NCI-H128 (cell line): ENCODE results near the gene NOTCH3.
A peak's percentile ranks its signal among the peaks of the same experiment; 100 is the strongest.

Experiments
- DNase-seq: peaks from one replicate; lab custom pipeline; 2025; ENCODE audit not compliant: unreplicated experiment; lab: John Stamatoyannopoulos, UW

Gene NOTCH3

DNA sequence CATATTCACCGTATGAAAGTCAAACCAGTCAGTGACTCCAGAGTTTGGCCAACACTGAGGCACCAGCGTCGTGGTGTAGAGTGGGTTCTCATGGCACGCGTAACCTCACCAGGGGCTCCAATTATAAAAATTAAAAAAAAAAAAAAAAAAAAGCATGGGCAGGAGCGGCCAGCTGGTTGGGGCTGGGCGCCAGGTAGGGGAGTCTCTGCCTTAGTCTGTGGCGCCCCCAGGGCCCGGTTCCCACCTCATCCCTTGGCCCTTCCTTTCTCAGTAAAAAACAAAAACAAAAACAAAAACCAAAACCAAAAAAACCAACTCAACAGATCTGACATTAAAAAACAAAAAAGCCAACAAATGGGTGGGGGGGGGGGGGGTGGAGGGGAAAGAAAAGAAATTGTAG lies 36.1 kb upstream of the NOTCH3 start:
- no peak for DNase-seq

DNA sequence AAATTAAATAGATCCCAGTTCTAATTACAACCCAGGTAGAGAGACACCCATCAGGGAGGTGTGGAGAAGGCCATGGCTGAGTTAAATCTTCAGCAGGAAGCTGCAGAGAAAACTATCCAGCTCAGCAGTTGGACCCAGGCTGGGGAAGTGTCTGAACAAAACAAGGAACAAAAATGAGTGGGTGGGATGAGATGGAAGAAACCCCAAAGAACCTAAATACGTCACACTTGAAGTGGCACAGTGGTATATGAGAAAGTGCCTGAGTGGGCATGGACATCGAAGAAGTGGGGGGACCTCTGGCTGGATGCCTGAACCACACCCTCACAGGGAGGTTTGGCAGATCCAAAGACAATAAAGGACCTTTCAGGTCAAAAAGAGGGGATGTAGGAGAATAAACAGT lies 35.0 kb upstream of the NOTCH3 start:
- DNase-seq = no peak

DNA sequence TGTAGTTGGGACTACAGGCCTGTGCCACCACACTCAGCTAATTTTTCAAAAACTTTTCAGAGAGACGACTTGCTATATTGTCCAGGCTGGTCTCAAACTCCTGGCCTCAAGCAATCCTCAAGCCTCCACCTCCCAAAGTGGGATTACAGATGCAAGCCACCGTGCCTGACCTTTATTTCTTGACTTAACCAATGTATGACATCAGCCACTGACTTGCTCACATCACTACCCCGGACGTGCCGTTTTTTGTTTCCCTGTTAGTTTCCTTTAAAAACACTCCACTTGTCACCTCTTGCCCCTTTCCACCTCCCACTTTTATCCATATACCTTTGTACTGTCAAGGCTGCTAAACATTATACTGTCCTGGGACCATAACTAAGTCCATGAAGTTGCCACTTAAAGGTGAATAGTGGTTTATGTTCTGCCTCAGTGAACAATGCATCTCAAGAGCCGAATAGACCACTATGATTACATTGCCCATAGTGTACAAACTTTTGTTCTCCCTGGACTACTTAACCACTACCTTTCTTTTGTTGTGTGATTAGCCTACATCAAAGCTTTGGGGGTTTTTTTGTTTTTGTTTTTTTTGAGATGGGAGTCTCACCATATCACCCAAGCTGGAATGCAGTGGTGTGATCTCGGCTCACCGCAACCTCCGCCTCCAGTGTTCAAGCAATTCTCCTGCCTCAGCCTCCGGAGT lies 33.8 kb upstream of the NOTCH3 start:
- no peak for DNase-seq

DNA sequence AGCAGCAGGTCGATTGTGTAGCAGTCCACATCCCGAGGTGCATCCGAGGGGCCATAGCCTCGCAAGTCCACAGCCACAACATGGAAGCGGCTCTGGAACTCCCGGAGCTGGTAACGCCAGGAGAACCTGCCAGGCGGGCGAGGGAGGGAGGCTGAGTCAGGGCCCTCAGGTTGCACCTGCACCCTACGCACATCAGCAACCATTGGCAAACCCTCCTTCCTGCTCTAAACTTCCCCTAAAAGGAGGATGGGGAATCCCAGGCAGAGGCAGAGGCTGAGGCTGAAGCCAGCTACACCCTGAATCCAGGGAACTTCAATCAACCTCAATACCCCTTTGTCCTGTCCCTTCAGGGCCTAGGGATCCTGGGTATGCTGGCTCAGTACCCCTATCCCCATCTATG lies 30.5 kb upstream of the NOTCH3 start:
- no peak for DNase-seq

DNA sequence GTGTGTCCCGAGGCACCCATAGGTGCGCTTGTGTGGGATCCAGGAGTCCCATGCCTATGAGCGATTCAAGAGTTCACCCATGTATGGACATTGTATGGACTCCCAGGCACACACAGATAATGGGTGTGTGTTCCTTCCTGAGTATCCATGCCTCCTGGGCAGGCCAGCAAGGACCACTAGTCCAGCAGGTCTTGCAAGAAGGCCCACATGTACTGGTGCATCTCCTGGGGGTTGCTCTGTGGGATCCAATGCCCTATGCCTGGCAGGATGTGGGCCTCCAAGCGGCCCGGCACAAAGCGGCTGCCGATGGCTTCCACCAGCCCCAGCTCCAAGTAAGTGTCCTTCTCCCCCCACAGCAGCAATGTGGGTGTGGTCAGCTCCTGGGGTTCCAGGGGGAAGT lies 26.5 kb upstream of the NOTCH3 start:
- no peak for DNase-seq

DNA sequence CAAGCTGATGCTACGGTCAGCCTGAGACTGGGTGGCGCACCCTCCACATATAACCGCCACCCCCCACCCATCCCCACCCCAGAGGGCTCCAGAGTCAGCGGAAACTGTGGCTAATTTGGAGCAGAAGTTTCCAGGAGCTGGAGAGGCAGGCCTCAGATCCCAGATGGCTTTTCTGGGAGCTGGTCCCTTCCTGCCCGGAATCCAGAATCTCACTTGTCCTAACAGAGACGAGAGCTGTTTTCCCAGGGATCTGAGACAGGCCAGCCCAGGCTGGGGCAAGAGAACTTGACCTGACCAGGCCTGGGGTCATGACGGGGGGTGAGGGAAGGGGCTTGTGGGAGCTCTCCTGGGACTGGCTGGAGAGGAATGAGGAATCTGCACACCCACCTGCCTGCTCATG lies 25.0 kb upstream of the NOTCH3 start:
- DNase-seq = no peak

DNA sequence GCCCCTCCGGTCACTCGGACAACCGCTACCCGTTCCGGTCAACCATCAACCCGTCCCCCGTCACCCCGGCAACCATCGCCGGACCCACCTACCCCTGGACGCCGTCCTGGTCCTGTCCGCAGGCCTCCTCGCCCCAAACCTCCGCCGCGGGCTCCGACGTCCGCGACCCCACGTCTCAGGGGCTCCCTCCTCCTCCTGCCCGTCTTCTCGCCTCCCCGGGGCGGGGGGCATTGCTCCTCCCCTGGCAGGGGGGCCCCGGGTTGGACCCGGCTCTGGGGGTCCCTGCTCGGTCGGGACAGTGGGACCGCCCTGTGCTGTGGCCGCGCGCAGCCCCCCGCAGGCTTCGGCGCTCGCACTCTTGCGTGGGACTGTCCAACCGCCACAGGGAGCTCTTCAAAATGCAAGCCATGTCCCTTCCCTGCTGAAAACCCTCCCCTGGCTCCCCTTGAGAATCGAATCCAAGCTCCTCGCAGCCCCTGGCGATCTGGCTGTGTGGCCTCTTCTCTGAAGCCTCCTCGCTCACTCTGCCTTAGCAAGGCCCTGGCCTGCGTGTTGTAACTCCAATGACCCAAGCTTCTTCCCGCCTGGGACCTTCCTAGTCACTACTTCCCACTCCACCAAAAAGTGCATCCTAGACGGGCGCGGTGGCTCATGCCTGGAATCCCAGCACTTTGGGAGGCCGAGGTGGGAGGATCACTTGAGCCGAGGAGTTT lies 23.0 kb upstream of the NOTCH3 start:
- no peak for DNase-seq

DNA sequence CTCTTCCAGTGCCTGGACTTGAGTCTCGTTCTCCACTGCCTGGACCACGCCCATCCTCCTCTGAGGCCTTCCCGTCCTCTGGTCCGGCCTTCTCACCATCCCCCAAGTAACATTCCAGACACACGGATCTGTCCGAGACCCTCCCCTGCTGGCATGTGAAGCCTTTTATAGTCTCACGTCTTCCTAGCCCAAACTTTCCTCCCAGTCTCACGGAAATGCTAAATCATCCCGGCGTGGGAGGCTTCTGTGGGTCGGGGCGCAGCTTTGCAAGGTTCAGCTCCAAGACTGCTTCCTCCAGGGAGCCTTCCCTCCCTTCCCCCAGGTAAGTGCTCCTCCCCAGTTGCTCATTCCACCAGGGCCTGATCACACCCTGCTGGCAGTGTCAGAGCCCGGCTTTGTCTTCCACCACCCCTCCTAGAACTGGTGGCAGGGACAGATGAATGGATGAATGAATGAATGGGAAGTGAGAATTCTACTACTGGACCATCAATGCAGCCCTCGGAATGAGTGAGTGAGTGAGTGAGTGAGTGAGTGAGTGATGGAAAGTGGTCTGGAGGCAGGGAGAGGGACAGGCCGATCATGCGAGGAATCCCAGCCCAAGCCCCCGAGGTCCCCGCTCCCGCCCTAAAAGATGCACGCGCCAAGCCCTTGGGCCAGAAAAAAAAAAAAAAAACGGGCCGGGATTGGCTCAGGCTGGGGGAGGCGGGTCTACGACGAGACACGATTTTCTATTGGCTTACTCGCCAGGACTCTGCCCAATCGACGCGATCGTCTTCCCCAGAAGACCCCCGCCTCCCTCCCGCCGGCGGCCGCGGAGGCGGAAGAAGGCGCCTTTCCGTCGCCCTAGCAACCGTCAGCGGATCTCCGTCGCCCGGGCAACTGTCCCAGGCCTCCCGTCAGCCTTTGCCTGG lies 22.2 kb upstream of the NOTCH3 start:
- DNase-seq = peak; percentile 92

DNA sequence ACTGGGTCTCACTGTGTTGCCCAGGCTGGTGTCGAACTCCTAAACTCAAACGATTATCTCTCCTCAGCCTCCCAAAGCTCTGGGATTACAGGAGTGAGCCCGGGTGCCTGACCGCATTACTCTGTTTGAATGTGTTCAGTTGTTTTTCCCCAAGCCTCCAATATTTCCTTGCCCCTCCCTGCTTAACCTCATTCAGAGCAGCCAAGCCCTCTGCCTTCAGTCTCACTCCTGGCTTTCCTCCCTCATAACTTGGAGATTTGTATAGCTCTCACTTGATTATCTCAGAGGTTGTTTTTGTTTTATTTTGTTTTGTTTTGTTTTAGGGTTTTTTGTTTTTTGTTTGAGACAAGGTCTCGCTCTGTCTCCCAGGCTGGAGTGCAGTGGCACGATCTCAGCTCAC lies 20.0 kb upstream of the NOTCH3 start:
- DNase-seq = no peak

DNA sequence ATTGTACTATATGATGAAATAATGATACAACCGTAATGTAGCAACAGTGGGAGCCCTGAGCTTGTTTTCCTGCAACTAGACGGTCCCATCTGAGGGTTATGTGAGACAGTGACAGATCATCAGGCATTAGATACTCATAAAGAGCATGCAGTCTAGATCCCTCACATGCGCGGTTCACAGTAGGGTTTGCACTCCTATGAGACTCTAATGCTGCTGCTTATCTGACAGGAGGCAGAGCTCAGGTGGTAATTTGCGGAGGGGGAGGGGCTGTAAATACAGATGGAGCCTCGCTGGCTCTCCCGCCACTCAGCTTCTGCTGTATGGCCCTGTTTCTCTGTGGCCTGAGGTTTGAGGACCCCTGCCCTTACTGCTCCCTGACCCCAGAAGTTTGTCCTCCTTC lies 17.7 kb upstream of the NOTCH3 start:
- DNase-seq = no peak

DNA sequence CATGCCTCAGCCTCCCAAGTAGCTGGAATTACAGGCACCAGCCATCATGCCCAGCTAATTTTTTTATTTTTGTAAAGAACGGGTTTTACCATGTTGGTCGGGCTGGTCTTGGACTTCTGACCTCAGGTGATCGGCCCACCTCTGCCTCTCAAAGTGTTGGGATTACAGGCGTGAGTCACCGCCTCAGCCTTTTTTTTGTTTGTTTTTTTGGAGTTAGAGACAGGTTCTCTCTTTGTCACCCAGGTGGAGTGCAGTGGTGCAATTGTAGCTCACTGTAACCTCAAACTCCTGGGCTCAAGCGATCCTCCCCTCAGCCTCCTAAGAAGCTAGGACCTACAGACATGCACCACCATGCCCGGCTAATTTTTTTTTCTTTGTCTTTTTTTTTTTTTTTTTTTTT lies 15.6 kb upstream of the NOTCH3 start:
- no peak for DNase-seq

DNA sequence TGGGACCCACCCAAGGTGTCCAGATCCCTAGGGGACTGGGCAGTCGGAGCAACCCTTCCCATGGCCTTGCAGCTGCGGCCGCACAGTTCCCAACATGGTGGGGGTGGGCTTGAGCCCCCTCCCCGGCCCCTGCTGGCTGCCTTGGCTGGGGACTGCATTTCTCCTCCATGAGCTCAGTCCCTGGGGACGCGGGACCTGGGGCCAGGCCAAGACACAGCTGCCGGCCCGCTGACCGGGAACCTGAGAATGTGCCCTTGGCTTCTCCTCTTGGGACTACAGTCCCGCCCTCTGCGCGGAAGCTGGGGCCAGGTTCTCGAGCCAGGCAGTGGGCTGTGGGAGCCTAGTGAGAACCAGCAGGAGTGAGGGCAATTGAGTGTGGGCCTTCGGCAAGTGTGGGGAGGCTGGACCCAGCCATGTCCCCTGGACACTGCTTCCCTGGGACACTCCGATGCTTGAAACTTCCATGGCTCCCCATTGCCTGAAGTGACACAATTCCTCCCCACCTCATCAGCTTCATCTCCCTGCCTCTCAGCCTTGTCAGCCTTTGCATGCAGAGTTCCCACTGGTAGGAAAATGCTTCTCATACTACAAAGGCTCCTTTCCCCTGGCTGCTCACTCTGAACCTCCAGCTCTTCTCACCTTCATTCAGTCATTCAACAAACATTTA lies 13.1 kb upstream of the NOTCH3 start:
- no peak for DNase-seq

DNA sequence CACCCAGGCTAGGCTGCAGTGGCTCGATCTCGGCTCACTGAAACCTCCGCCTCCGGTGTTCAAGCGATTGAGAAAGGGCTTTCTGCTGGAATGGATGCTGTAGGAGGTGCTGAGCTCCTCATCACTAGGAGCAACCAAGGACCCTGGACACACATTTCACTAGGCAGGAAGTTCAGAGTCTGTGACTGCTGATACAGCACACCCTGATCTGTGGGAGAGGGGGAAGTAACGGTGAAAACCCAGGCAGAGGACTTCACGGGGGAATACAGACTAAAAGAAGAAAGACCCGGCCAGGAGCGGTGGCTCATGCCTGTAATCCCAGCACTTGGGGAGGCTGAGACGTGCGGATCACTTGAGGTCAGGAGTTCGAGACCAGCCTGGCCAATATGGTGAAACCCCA lies 11.9 kb upstream of the NOTCH3 start:
- DNase-seq = no peak

DNA sequence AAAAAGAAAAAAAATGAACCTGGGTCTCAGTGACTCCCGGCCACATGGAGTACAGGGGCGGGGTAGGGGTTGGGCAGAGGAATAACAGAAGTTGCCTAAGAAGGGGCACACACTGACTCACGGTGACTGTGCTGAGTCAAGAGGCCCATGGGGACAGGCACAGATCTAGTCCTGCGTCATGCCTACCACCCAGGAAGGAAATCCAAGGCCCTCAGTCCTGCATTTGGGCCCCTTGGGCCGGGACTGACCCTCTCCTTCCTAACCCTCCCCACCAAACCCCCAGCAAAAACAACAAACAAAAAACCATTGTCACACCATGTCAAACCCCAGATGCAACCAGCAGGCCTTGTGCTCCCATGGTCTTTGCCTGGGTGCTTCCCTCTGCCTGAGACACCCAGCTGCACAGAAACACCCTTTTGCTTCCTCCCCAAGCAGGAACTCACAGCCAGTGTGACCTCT lies 9.6 kb upstream of the NOTCH3 start:
- no peak for DNase-seq

DNA sequence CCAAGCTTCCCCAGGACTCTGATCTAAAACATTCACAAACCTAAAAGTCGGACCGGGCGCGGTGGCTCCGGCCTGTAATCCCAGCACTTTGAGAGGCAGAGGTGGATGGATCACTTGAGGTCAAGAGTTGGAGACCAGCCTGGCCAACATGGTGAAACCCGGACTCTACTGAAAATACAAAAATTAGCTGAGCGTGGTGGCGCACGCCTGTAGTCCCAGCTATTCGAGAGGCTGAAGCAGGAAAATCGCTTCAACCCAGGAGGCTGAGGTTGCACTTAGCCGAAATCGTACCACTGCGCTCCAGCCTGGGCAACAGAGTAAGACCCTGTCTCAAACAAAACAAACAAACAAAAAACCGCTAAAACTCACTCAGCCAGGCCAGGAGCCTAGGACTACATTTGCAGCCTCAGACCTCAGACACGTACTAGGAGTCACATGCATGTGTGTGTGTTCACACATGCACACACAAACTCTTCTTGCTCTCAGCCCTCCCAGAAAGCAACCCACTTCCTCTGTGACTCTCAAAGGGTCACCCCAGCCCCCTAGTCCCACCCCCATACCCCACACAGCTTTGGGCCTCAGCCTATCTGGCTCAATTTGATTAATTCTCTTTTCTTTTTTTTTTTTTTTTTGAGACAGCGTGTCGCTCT lies 704 bp upstream of the NOTCH3 start:
- DNase-seq = no peak

DNA sequence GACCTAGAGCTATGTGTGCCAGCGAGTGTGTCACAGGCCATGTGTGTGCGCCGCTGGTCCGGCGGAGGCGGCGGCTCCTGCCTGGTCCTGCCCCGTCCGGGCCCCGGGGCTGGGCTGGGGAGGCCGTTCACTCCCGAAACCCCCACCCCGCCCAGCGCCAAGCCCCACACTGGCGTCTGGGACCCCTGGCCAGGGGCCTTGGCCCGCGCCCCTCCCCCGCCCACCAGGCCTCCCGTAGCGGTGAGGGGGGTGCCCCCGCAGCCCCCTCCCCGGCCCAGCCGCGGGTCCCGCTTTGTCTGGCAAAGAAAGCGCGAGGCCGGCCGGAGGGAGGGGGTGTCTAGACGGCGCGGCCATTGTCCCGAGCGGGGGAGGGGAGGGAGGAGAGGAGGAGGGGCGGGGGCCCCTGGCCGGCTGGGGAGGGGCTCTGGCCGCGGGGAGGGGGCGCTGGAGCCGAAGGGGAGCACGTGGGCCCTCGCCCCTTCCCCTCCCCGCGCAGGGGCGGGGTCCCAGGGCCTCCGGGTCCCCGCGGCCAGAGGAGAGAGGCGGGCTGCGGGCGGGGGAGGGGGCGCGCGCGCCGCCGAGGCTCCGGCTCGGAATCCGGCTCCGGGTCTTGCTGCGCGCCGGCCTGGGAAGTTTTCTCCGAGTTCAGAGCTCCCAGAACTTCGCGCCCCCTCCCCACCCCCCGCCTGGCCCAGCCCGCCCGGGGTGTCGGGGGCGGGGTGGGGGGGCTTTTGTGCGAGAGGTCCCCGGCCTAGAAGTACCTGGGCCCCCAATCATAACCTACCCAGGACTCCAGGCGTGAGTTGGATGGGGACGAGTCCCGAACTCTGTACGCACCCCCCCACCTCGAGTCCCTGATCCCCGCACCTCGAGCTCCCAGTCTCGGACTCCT lies 888 bp downstream of the NOTCH3 start:
- DNase-seq = no peak

DNA sequence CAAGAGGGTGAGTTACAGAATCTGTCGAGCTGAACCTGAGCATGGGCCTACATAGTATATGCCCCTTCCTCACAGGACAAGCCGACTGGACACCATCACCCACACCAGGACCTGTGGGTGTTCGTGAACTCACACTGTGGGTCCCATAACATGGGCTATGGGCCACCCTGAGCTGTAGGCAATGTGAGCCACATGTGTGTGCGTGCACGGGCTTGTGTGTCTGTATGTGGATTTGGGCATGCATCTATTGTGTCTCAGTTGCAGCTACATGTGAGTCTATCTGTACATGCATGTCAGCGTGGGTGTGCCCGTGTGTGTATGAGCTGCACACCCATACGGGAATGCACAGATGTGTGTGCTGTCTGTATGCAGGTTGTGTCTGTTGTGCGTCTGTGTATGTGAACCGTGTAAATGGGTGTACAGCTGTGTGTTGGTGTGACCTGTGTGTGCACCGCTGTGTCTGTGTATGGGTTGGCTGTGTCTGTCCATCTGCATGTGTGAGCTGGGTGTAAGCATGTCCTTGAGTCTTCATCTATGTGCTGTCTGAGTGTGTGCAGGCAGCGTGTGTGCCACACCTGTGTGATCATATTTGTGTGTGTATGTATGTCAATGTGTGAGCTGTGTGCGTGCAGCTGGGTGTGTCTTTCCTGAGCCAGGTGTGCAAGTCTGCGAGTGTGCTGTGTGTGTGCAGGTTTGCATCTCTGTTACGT lies 1.7 kb downstream of the NOTCH3 start:
- no peak for DNase-seq

DNA sequence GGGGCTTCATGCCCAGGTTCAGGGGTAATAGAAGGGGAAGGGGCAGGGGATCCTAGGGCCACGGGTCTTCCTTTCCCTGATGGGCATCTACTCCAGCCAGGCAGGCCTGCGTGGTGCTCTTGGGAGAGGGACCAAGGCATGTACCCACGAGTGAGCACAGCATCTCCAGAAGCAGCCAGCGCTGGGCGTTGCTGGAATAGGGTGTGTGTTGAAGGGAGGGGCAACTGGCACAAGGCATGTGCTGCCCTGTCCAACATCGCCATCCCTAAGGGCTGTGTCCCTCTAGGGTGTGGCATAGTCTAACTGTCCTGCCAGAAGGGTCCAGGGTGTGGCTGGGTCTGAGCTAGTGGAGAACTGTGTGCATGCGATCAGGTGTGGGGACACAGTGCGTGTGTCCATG lies 2.9 kb downstream of the NOTCH3 start:
- no peak for DNase-seq

DNA sequence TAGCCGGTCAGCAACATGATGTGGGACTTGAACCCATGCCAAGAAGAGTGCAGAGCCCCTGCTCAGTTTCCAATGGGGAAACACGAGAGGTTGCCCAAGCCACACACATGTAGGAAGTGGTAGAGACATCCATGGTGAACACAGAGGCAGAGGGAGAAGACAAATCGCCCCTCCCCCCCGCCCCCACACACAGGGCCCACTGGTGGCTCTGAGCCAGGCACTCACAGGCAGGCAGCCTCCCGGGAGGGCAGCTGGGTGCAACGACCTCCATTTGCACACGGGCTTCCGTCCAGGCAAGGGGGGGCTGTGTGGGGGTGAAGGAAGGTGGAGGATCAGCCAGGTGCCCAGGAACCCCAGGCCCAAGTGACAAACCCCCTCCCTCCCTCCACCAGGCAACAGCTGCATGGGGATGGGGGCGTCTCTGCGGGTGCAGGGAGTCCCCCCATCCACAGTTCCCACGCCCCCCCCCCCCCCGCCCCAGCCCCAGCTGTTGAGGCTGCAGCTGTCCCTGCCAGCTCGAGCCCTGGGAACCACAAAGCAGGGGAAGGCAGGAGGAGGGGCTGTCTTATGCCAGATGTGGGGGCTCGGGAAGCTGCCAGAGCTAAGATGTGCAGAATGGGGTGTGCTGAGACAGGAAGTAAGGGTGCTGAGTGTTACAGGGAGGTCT lies 3.4 kb downstream of the NOTCH3 start:
- DNase-seq = no peak
